SK-N-SH treated with all-trans-retinoic acid at 6 μM for 48 hours (cell line): ENCODE results near the gene SYCN.
"Not testable (repeated sequence)": the region's sequence is repeated elsewhere in the genome, so short reads cannot be mapped to it uniquely, and the experiment has no call there.

Experiments
- ATAC-seq: fragments of 200-7000 bp; cut with Tn5 transposase; 3 replicates; pipeline ENCODE4 v1.9.1; 2020; ENCODE audit warnings: mild to moderate bottlenecking, moderate library complexity
- ARNTL ChIP-seq: fragments of 450-650 bp; formaldehyde crosslinking; IDR thresholded peaks from 2 replicates; pipeline ENCODE4 v1.5.0; 2020; ENCODE audit warnings: low read depth, mild to moderate bottlenecking, moderate library complexity, borderline replicate concordance
- BACH2 ChIP-seq: fragments of 250-450 bp; sonication (Bioruptor Pico); IDR thresholded peaks from 2 replicates; pipeline ENCODE4 v1.9.0; 2021; ENCODE audit warnings: mild to moderate bottlenecking, borderline replicate concordance
- CREB5 ChIP-seq: fragments of 250-450 bp; sonication (Bioruptor Pico); IDR thresholded peaks from 2 replicates; pipeline ENCODE4 v1.5.1; 2020; ENCODE audit warnings: low read depth, mild to moderate bottlenecking, moderate library complexity
- CSDC2 ChIP-seq: fragments of 250-450 bp; sonication (Bioruptor Pico); IDR thresholded peaks from 2 replicates; pipeline ENCODE4 v1.5.0; 2020; ENCODE audit warnings: mild to moderate bottlenecking, moderate library complexity
- CSRNP3 ChIP-seq: fragments of 250-450 bp; sonication (Bioruptor Pico); IDR thresholded peaks from 2 replicates; pipeline ENCODE4 v1.5.1; 2021; ENCODE audit warnings: mild to moderate bottlenecking, moderate library complexity
- ESRRG ChIP-seq: fragments of 250-450 bp; sonication (Bioruptor Pico); IDR thresholded peaks from 2 replicates; pipeline ENCODE4 v1.6.1; 2021; ENCODE audit warnings: mild to moderate bottlenecking
- GLIS3 ChIP-seq: fragments of 250-450 bp; sonication (Bioruptor Pico); IDR thresholded peaks from 2 replicates; pipeline ENCODE4 v1.5.0; 2020; ENCODE audit warnings: mild to moderate bottlenecking, moderate library complexity
- ISL1 ChIP-seq: fragments of 250-450 bp; sonication (Bioruptor Pico); IDR thresholded peaks from 2 replicates; pipeline ENCODE4 v2.1.2; 2022; ENCODE audit warnings: mild to moderate bottlenecking, moderate library complexity
- OSR1 ChIP-seq: fragments of 250-450 bp; sonication (Bioruptor Pico); IDR thresholded peaks from 2 replicates; pipeline ENCODE4 v1.8.0; 2022; ENCODE audit warnings: moderate library complexity, mild to moderate bottlenecking, inconsistent platforms
- PATZ1 ChIP-seq: fragments of 250-450 bp; sonication (Bioruptor Pico); IDR thresholded peaks from 2 replicates; pipeline ENCODE4 v1.8.0; 2020; ENCODE audit warnings: mild to moderate bottlenecking, moderate library complexity, borderline replicate concordance
- PPARA ChIP-seq: fragments of 250-450 bp; sonication (Bioruptor Pico); IDR thresholded peaks from 2 replicates; pipeline ENCODE4 v1.5.0; 2020; ENCODE audit warnings: mild to moderate bottlenecking, borderline replicate concordance
- RARB ChIP-seq: fragments of 250-450 bp; sonication (Bioruptor Pico); IDR thresholded peaks from 2 replicates; pipeline ENCODE4 v1.8.0; 2021; ENCODE audit warnings: mild to moderate bottlenecking, moderate library complexity
- SNAI2 ChIP-seq: fragments of 250-450 bp; sonication (Bioruptor Pico); IDR thresholded peaks from 2 replicates; pipeline ENCODE4 v1.5.0; 2020; ENCODE audit warnings: mild to moderate bottlenecking, moderate library complexity
- TCF4 ChIP-seq: fragments of 250-450 bp; sonication (Bioruptor Pico); IDR thresholded peaks from 2 replicates; pipeline ENCODE4 v1.8.0; 2021; ENCODE audit warnings: mild to moderate bottlenecking, moderate library complexity, borderline replicate concordance
- TOX ChIP-seq: fragments of 250-450 bp; sonication (Bioruptor Pico); IDR thresholded peaks from 2 replicates; pipeline ENCODE4 v1.8.0; 2021; ENCODE audit warnings: mild to moderate bottlenecking, moderate library complexity, borderline replicate concordance
- TSHZ2 ChIP-seq: fragments of 250-450 bp; sonication (Bioruptor Pico); IDR thresholded peaks from 2 replicates; pipeline ENCODE4 v1.5.0; 2020; ENCODE audit warnings: mild to moderate bottlenecking, moderate library complexity
- ZC3H10 ChIP-seq: fragments of 250-450 bp; sonication (Bioruptor Pico); IDR thresholded peaks from 2 replicates; pipeline ENCODE4 v1.5.1; 2021; ENCODE audit warnings: mild to moderate bottlenecking, moderate library complexity
- ZFP3 ChIP-seq: fragments of 250-450 bp; sonication (Bioruptor Pico); IDR thresholded peaks from 2 replicates; pipeline ENCODE4 v1.5.0; 2020; ENCODE audit warnings: mild to moderate bottlenecking, moderate library complexity
- ZFP30 ChIP-seq: fragments of 450-650 bp; formaldehyde crosslinking; IDR thresholded peaks from 2 replicates; pipeline ENCODE4 v1.5.0; 2022; ENCODE audit warnings: mild to moderate bottlenecking, moderate library complexity
- ZNF565 ChIP-seq: fragments of 450-650 bp; formaldehyde crosslinking; conservative IDR thresholded peaks from 2 replicates; pipeline ENCODE4 v1.5.0; 2020; ENCODE audit warnings: low read depth, mild to moderate bottlenecking, moderate library complexity
- ZNF70 ChIP-seq: fragments of 450-650 bp; formaldehyde crosslinking; IDR thresholded peaks from 2 replicates; pipeline ENCODE4 v1.5.0; 2020; ENCODE audit warnings: mild to moderate bottlenecking, moderate library complexity
- ZNF8 ChIP-seq: fragments of 450-650 bp; formaldehyde crosslinking; IDR thresholded peaks from 2 replicates; pipeline ENCODE4 v1.5.0; 2020; ENCODE audit warnings: mild to moderate bottlenecking, moderate library complexity

Gene SYCN

DNA sequence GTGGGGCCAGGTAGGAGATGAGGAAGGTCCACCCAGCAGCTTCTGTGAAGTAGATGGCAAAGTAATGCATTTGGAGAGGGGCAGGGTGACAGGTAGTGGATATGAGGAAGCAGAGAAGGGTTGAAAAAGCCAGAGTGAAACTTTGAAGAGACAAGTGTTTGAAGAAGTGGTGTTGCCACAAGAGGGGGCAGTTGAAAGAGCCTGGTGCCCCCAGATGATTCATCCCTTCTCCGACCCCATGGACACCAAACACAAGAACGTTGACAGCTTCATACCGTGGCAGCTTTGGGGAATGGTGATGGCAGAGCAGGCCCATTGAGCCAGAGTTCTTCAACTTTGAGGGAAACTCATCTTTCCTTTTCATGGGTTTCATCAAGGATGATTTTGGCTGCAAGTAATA, 20.8 kb upstream of the SYCN start:
- no peak for ATAC-seq
- TF ChIP-seq ZC3H10 (no peak), TOX (CRISPR knock-in tag) (no peak), PPARA (CRISPR knock-in tag) (no peak), TSHZ2 (no peak), ZNF8 (CRISPR knock-in tag) (no peak), ZFP3 (CRISPR knock-in tag) (no peak), ZNF565 (CRISPR knock-in tag) (no peak), GLIS3 (CRISPR knock-in tag) (no peak), OSR1 (no peak)
- TF ChIP-seq, all 23 proteins: peak for 0

DNA sequence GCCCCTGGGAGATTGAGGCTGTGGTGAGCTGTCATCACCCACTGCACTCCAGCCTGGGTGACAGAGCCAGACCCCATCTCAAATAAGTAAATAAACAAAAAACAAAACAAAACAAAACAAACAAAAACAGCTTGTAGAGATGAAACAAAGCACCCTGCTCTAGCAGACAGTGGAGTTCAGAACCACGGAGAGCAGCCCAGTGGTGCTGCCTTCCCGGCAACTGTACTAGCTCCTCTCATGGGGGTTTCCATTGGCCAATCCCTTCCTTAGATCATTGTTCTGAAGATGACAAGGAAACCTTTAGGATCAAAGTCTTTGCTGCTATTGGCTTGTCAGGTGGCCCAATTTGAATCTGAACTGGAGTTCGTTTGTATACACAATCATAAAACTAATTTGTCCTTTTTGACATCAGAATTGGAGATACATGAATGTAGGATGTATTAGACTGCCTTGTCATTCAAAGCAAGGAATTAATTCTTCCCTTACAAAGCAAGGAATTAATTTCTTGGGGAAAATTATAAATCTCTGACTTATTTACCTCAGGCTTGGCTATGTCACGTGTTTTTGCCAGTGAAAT, 19.7 kb upstream of the SYCN start:
- peak; percentile 70 for ATAC-seq
- TF ChIP-seq ESRRG: no peak
- no peak for TF ChIP-seq RARB (CRISPR knock-in tag)
- TF ChIP-seq PATZ1 (CRISPR knock-in tag): no peak
- TF ChIP-seq OSR1: no peak
- no peak for TF ChIP-seq ZNF565 (CRISPR knock-in tag)
- TF ChIP-seq ZNF70 (CRISPR knock-in tag): no peak

DNA sequence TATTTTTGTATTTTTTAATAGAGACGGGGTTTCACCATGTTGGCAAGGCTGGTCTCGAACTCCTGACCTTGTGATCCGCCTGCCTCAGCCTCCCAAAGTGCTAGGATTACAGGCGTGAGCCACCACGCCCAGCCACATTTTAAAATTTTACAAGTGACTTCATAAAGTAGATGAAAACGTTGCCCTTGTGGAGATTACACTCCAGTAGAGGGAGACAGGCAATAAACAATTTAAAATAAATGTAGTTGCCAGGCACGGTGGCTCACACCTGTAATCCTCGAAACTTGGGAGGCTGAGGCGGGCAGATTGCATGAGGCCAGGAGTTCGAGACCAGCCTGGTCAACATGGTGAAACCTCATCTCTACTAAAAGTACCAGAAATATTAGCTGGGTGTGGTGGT, 15.0 kb upstream of the SYCN start:
- not testable (repeated sequence) for ATAC-seq

- no peak for TF ChIP-seq ZNF565 (CRISPR knock-in tag)
- TF ChIP-seq RARB (CRISPR knock-in tag): no peak
- TF ChIP-seq GLIS3 (CRISPR knock-in tag): no peak
- TF ChIP-seq ESRRG: no peak
- TF ChIP-seq PPARA (CRISPR knock-in tag): no peak
- TF ChIP-seq CSDC2 (CRISPR knock-in tag): no peak
- no peak for TF ChIP-seq ZC3H10
- no peak for TF ChIP-seq BACH2 (CRISPR knock-in tag)
- no peak for TF ChIP-seq CSRNP3
- no peak for TF ChIP-seq ARNTL (CRISPR knock-in tag)
- no peak for ATAC-seq
Measured at GRCh38 chr19:39218230-39219007, 14.4 kb upstream of the SYCN start.

- no peak for ATAC-seq
- TF ChIP-seq CSRNP3 (no peak), TSHZ2 (no peak), ESRRG (no peak), CREB5 (CRISPR knock-in tag) (no peak), ISL1 (no peak), SNAI2 (CRISPR knock-in tag) (no peak), ZFP30 (CRISPR knock-in tag) (no peak), TCF4 (CRISPR knock-in tag) (no peak)
Measured at GRCh38 chr19:39217094-39217493, 13.0 kb upstream of the SYCN start.
